Measurements from ENCODE around the gene ME1. TPM values are rescaled to one million over a fixed set of nuclear protein-coding genes. Genes with fewer than 3 reads are reported as not detected.

The ME1 gene
- total RNA-seq, 1 experiment from 2014 or later = 5.3 TPM

DNA sequence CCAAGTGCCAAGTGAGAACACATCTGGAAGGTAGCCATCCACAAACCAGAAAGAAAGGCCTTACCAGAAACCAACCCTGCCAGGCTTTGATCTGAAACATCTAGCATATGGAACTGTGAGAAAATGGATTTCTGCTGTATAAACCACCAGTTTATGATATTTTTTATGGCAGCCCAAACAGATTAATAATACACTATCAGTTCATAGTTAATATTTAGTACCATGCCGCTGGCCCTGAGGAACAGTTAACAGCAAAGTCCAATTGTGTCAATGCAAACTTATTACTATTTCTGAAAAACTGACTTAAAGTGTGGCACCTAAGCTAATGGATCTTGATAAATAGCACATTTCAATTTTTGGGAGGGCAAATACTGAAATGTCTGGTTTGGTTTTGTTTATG lies 46.1 kb upstream of the ME1 start:
- Mint-ChIP-seq H3K9me3 (no peaks in the 10 kb centered on the region), H3K4me3 (no peak overlapping the region), H3K36me3 (no peaks in the 10 kb centered on the region), H3K27ac (no peak overlapping the region), H3K4me1 (peaks cover 16% of the 10 kb centered on the region), H3K27me3 (ENCODE audit: low read depth) (no peaks in the 10 kb centered on the region)
- TF ChIP-seq, protein P1, sequence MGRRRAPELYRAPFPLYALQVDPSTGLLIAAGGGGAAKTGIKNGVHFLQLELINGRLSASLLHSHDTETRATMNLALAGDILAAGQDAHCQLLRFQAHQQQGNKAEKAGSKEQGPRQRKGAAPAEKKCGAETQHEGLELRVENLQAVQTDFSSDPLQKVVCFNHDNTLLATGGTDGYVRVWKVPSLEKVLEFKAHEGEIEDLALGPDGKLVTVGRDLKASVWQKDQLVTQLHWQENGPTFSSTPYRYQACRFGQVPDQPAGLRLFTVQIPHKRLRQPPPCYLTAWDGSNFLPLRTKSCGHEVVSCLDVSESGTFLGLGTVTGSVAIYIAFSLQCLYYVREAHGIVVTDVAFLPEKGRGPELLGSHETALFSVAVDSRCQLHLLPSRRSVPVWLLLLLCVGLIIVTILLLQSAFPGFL (CRISPR knock-in tag; IDR thresholded peaks at IDR 0.05; ENCODE audit: borderline replicate concordance) = no peak
- TF ChIP-seq TCF7 (CRISPR knock-in tag; IDR thresholded peaks at IDR 0.05; ENCODE audit: low read depth) (no peak), ZBTB21 (CRISPR knock-in tag; IDR thresholded peaks at IDR 0.05; ENCODE audit: borderline replicate concordance) (no peak), MXD4 (CRISPR knock-in tag; IDR thresholded peaks at IDR 0.05; ENCODE audit: borderline replicate concordance) (no peak), ZNF317 (CRISPR knock-in tag; IDR thresholded peaks at IDR 0.05; ENCODE audit: borderline replicate concordance, low read depth) (no peak), GABPB1 (CRISPR knock-in tag; IDR thresholded peaks at IDR 0.05) (no peak)
- TF ChIP-seq, protein P2, sequence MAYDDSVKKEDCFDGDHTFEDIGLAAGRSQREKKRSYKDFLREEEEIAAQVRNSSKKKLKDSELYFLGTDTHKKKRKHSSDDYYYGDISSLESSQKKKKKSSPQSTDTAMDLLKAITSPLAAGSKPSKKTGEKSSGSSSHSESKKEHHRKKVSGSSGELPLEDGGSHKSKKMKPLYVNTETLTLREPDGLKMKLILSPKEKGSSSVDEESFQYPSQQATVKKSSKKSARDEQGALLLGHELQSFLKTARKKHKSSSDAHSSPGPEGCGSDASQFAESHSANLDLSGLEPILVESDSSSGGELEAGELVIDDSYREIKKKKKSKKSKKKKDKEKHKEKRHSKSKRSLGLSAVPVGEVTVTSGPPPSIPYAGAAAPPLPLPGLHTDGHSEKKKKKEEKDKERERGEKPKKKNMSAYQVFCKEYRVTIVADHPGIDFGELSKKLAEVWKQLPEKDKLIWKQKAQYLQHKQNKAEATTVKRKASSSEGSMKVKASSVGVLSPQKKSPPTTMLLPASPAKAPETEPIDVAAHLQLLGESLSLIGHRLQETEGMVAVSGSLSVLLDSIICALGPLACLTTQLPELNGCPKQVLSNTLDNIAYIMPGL (CRISPR knock-in tag; IDR thresholded peaks at IDR 0.05) = no peak
- TF ChIP-seq, protein P3, sequence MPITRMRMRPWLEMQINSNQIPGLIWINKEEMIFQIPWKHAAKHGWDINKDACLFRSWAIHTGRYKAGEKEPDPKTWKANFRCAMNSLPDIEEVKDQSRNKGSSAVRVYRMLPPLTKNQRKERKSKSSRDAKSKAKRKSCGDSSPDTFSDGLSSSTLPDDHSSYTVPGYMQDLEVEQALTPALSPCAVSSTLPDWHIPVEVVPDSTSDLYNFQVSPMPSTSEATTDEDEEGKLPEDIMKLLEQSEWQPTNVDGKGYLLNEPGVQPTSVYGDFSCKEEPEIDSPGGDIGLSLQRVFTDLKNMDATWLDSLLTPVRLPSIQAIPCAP (CRISPR knock-in tag; IDR thresholded peaks at IDR 0.05) = no peak
- TF ChIP-seq, protein P4, sequence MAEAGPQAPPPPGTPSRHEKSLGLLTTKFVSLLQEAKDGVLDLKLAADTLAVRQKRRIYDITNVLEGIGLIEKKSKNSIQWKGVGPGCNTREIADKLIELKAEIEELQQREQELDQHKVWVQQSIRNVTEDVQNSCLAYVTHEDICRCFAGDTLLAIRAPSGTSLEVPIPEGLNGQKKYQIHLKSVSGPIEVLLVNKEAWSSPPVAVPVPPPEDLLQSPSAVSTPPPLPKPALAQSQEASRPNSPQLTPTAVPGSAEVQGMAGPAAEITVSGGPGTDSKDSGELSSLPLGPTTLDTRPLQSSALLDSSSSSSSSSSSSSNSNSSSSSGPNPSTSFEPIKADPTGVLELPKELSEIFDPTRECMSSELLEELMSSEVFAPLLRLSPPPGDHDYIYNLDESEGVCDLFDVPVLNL (CRISPR knock-in tag; IDR thresholded peaks at IDR 0.05; ENCODE audit: borderline replicate concordance, low read depth) = no peak
- TF ChIP-seq, protein P5, sequence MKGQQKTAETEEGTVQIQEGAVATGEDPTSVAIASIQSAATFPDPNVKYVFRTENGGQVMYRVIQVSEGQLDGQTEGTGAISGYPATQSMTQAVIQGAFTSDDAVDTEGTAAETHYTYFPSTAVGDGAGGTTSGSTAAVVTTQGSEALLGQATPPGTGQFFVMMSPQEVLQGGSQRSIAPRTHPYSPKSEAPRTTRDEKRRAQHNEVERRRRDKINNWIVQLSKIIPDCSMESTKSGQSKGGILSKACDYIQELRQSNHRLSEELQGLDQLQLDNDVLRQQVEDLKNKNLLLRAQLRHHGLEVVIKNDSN (CRISPR knock-in tag; IDR thresholded peaks at IDR 0.05) = no peak
- TF ChIP-seq, protein P6, sequence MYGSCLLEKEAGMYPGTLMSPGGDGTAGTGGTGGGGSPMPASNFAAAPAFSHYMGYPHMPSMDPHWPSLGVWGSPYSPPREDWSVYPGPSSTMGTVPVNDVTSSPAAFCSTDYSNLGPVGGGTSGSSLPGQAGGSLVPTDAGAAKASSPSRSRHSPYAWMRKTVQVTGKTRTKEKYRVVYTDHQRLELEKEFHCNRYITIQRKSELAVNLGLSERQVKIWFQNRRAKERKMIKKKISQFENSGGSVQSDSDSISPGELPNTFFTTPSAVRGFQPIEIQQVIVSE (CRISPR knock-in tag; IDR thresholded peaks at IDR 0.05; ENCODE audit: borderline replicate concordance) = no peak
- TF ChIP-seq, protein P7, sequence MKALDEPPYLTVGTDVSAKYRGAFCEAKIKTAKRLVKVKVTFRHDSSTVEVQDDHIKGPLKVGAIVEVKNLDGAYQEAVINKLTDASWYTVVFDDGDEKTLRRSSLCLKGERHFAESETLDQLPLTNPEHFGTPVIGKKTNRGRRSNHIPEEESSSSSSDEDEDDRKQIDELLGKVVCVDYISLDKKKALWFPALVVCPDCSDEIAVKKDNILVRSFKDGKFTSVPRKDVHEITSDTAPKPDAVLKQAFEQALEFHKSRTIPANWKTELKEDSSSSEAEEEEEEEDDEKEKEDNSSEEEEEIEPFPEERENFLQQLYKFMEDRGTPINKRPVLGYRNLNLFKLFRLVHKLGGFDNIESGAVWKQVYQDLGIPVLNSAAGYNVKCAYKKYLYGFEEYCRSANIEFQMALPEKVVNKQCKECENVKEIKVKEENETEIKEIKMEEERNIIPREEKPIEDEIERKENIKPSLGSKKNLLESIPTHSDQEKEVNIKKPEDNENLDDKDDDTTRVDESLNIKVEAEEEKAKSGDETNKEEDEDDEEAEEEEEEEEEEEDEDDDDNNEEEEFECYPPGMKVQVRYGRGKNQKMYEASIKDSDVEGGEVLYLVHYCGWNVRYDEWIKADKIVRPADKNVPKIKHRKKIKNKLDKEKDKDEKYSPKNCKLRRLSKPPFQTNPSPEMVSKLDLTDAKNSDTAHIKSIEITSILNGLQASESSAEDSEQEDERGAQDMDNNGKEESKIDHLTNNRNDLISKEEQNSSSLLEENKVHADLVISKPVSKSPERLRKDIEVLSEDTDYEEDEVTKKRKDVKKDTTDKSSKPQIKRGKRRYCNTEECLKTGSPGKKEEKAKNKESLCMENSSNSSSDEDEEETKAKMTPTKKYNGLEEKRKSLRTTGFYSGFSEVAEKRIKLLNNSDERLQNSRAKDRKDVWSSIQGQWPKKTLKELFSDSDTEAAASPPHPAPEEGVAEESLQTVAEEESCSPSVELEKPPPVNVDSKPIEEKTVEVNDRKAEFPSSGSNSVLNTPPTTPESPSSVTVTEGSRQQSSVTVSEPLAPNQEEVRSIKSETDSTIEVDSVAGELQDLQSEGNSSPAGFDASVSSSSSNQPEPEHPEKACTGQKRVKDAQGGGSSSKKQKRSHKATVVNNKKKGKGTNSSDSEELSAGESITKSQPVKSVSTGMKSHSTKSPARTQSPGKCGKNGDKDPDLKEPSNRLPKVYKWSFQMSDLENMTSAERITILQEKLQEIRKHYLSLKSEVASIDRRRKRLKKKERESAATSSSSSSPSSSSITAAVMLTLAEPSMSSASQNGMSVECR (CRISPR knock-in tag; IDR thresholded peaks at IDR 0.05; ENCODE audit: borderline replicate concordance) = no peak
- TF ChIP-seq, protein P8, sequence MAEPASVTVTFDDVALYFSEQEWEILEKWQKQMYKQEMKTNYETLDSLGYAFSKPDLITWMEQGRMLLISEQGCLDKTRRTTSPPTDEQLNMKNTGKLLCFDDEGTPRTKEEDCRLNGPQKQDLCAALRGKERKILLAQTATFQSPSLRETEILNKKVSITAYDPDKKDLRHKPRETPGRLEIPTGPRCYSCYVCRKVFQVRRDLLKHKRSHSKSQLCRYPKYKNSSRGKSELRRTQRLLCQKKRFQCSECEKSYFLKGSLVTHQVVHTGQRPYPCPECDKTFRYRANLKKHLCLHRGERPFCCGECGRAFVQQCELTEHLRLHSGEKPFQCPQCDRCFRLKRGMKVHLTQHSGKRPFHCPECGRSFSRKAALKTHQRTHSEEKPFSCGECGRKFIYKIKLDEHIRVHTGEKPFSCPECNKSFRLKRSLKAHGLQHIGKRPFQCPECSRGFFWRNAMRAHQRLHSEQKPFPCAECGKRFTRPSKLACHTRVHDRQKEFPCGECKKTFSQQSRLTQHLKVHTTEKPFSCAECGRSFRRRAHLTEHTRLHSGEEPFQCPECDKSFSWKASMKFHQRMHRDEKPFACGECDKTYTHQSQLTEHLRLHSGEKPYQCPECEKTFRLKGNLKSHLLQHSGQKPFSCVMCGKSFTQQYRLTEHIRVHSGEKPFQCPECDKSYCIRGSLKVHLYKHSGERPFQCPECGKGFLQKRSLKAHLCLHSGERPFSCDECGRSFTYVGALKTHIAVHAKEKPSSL (CRISPR knock-in tag; conservative IDR thresholded peaks at IDR 0.05) = no peak
- CTCF ChIA-PET = interaction anchor here (0.5 kb wide), 1 partner anchor 207 kb away, joined by 5 read pairs; no protein-coding TSS in a partner anchor
- ATAC-seq (no peak), DNase-seq (ENCODE audit: low spot score) (no peak)
- POLR2A ChIA-PET = no interaction called here
